Fibroblast of lung (primary cell): ENCODE measurements around the gene ADAT1. TPM values are rescaled to one million over a fixed set of nuclear protein-coding genes. Genes with fewer than 3 reads are reported as not detected.

Experiments
- DNase-seq, 2 donors: peaks; one replicate each; pipeline versions ENCODE4 v3.0.0 to v3.0.0-alpha.2; 2010; ENCODE audit warnings: low read depth in 2 of 2
- H2AFZ ChIP-seq: 2 replicates; pipeline ENCODE4 v1.5.1; 2012; ENCODE audit warnings: low read length, control low read depth, inconsistent platforms
- H3K27ac ChIP-seq: 2 replicates; pipeline ENCODE4 v1.5.1; 2011; ENCODE audit warnings: low read length, control low read depth; ENCODE audit not compliant: insufficient read depth
- H3K27me3 ChIP-seq: 2 replicates; pipeline ENCODE4 v1.5.1; 2011; ENCODE audit warnings: mild to moderate bottlenecking, low read length; ENCODE audit not compliant: control insufficient read depth, insufficient read depth
- H3K36me3 ChIP-seq: 2 replicates; pipeline ENCODE4 v1.5.1; 2011; ENCODE audit warnings: low read length; ENCODE audit not compliant: control insufficient read depth, insufficient read depth
- H3K4me1 ChIP-seq: 2 replicates; pipeline ENCODE4 v1.5.1; 2011; ENCODE audit warnings: low read length; ENCODE audit not compliant: control insufficient read depth, insufficient read depth; ENCODE audit errors: extremely low read depth
- H3K4me2 ChIP-seq: 2 replicates; pipeline ENCODE4 v1.5.1; 2011; ENCODE audit warnings: low read length, control low read depth; ENCODE audit not compliant: insufficient read depth; ENCODE audit errors: extremely low read depth
- H3K4me3 ChIP-seq, 4 experiments: fragments of 200-600 bp in 1 of 4; sonication (generic) in 1 of 4; replicated peaks in 1 of 4; 2 replicates each; pipeline ENCODE4 v1.5.1; 2011 to 2016; ENCODE audit warnings: low read length in 4 of 4, low read depth in 3 of 4, mild to moderate bottlenecking in 3 of 4, control low read depth in 2 of 4, inconsistent platforms in 1 of 4, mixed read lengths in 1 of 4; ENCODE audit not compliant: insufficient read depth in 1 of 4; ENCODE audit errors: control extremely low read depth in 1 of 4
- H3K79me2 ChIP-seq: 2 replicates; pipeline ENCODE4 v1.5.1; 2012; ENCODE audit warnings: mild to moderate bottlenecking, low read length, inconsistent platforms; ENCODE audit not compliant: control insufficient read depth, insufficient read depth
- H3K9ac ChIP-seq: 2 replicates; pipeline ENCODE4 v1.5.1; 2011; ENCODE audit warnings: mild to moderate bottlenecking, low read length, control low read depth; ENCODE audit not compliant: insufficient read depth
- H3K9me3 ChIP-seq: 2 replicates; pipeline ENCODE4 v1.5.1; 2012; ENCODE audit warnings: low read depth, low read length; ENCODE audit not compliant: control insufficient read depth, insufficient read depth
- H4K20me1 ChIP-seq: 2 replicates; pipeline ENCODE4 v1.5.1; 2011; ENCODE audit warnings: low read length; ENCODE audit not compliant: control insufficient read depth, insufficient read depth; ENCODE audit errors: extremely low read depth
- EZH2 ChIP-seq: IDR thresholded peaks from 2 replicates; pipeline ENCODE4 v1.5.1; 2012; ENCODE audit warnings: low read length, control low read depth, mild to moderate bottlenecking; ENCODE audit errors: missing control alignments
- polyA plus RNA-seq, 2 donors: library from polyadenylated mRNA; depleted of rRNA in 1 of 2; stranded (reverse) in 1 of 2; unstranded in 1 of 2; fragments of >200 nt; gene quantifications; 2 replicates each; pipeline ENCODE4 v1.2.1, GENCODE V29; 2011 to 2012; ENCODE audit warnings: missing spikeins in 1 of 2
- total RNA-seq: library from RNA; depleted of rRNA; stranded (reverse); fragments of >200 nt; gene quantifications from 2 replicates; pipeline ENCODE4 v1.2.1, GENCODE V29; 2014
- TF ChIP-seq, protein P1 (sequence below), 2 donors: IDR thresholded peaks in 1 of 2; conservative IDR thresholded peaks in 1 of 2; 1 replicate in 1 of 2; 2 replicates in 1 of 2; pipeline ENCODE4 v1.5.1; 2011 to 2012; ENCODE audit warnings: low read length in 2 of 2, control low read depth in 1 of 2, inconsistent platforms in 1 of 2, low read depth in 1 of 2, mild to moderate bottlenecking in 1 of 2

The ADAT1 gene
- total and polyA plus RNA-seq, 2 donors (not counting 1 experiment from before 2014, with no cell fraction given), result 32.1 to 50.4 TPM

- TF ChIP-seq EZH2, result no peak
- TF ChIP-seq, protein P1, sequence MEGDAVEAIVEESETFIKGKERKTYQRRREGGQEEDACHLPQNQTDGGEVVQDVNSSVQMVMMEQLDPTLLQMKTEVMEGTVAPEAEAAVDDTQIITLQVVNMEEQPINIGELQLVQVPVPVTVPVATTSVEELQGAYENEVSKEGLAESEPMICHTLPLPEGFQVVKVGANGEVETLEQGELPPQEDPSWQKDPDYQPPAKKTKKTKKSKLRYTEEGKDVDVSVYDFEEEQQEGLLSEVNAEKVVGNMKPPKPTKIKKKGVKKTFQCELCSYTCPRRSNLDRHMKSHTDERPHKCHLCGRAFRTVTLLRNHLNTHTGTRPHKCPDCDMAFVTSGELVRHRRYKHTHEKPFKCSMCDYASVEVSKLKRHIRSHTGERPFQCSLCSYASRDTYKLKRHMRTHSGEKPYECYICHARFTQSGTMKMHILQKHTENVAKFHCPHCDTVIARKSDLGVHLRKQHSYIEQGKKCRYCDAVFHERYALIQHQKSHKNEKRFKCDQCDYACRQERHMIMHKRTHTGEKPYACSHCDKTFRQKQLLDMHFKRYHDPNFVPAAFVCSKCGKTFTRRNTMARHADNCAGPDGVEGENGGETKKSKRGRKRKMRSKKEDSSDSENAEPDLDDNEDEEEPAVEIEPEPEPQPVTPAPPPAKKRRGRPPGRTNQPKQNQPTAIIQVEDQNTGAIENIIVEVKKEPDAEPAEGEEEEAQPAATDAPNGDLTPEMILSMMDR (conservative IDR thresholded peaks at IDR 0.05 in 1 of 2, IDR thresholded peaks at IDR 0.05 in 1 of 2; ENCODE audit: low read depth in 1 of 2, low read length in 2 of 2), result no peak
- no peaks in the 10 kb centered on the region for H3K9me3 ChIP-seq
Observed at GRCh38 chr16:75618780-75619179, 4.3 kb downstream of the ADAT1 start.

DNA sequence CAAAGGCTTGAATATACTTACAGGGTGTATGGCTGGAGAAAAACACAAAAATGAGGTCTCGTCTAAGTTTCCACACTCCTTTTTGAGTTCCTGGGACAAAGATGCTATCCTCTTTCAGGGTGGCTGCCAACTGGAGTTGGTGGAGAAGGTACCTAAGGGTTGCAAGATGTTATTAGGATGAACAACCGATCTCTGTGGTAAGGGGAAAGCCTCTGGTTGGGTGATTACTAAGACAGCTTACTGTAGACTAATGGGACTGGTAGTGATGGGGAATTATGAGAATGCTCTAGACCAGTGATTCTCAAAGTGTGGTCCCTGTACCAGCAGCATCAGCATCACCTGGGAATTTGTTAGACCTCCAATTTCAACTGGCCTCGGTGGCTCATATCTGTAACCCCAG, 6.0 kb downstream of the ADAT1 start:
- H3K4me1 ChIP-seq, result peaks cover 2% of the 10 kb centered on the region
- no peaks in the 10 kb centered on the region for H4K20me1 ChIP-seq
- no peaks in the 10 kb centered on the region for H3K9me3 ChIP-seq
- H3K4me2 ChIP-seq, result no peak overlapping the region
- no peak overlapping the region for H2AFZ ChIP-seq
- H3K27ac ChIP-seq, result no peak overlapping the region
- TF ChIP-seq EZH2, result no peak
- TF ChIP-seq, protein P1 (conservative IDR thresholded peaks at IDR 0.05 in 1 of 2, IDR thresholded peaks at IDR 0.05 in 1 of 2; ENCODE audit: low read depth in 1 of 2, low read length in 2 of 2), result no peak
- DNase-seq, result no peak
- H3K9ac ChIP-seq, result no peak overlapping the region
- no peaks in the 10 kb centered on the region for H3K27me3 ChIP-seq
- peaks cover 10% of the 10 kb centered on the region for H3K36me3 ChIP-seq
- peaks cover 2% of the 10 kb centered on the region for H3K79me2 ChIP-seq
- no peak overlapping the region for H3K4me3 ChIP-seq

More at GRCh38 chr16:75618780-75619179, 4.3 kb downstream of the ADAT1 start:
- Histone ChIP-seq H3K9ac (no peak overlapping the region), H3K4me3 (no peak overlapping the region), H2AFZ (no peak overlapping the region), H3K4me1 (peaks cover 5% of the 10 kb centered on the region), H4K20me1 (no peaks in the 10 kb centered on the region), H3K36me3 (peaks cover 7% of the 10 kb centered on the region), H3K79me2 (peaks cover 5% of the 10 kb centered on the region), H3K27ac (no peak overlapping the region), H3K27me3 (no peaks in the 10 kb centered on the region), H3K4me2 (no peak overlapping the region)
- DNase-seq, result no peak

- Histone ChIP-seq H4K20me1 (no peaks in the 10 kb centered on the region), H3K36me3 (peaks cover 11% of the 10 kb centered on the region), H3K9ac (no peak overlapping the region), H3K4me2 (no peak overlapping the region), H3K27ac (no peak overlapping the region), H3K79me2 (no peaks in the 10 kb centered on the region), H2AFZ (no peak overlapping the region), H3K4me3 (no peak overlapping the region), H3K27me3 (no peaks in the 10 kb centered on the region), H3K4me1 (peaks cover 2% of the 10 kb centered on the region), H3K9me3 (no peaks in the 10 kb centered on the region)
- DNase-seq, result no peak
- TF ChIP-seq, protein P1 (conservative IDR thresholded peaks at IDR 0.05 in 1 of 2, IDR thresholded peaks at IDR 0.05 in 1 of 2; ENCODE audit: low read depth in 1 of 2, low read length in 2 of 2), result no peak
- TF ChIP-seq EZH2, result no peak
Observed at GRCh38 chr16:75616521-75617010, 6.5 kb downstream of the ADAT1 start.
